B cell (primary cell): ENCODE data around the gene RAB4A.

Source experiments
- CTCF ChIP-seq: fragments of 200-600 bp; IDR thresholded peaks from one replicate; pipeline ENCODE4 v1.8.0; 2022; ENCODE audit warnings: antibody characterized with exemption, mild to moderate bottlenecking
- EZH2 ChIP-seq: IDR thresholded peaks from 2 replicates; pipeline ENCODE4 v1.6.1; 2012; ENCODE audit warnings: borderline replicate concordance, low read depth, mild to moderate bottlenecking, moderate library complexity, low read length; ENCODE audit not compliant: insufficient read depth, poor library complexity, severe bottlenecking

GRCh38 chr1:229302740-229303139, 31.8 kb downstream of the RAB4A start:
- TF ChIP-seq CTCF (no peak), EZH2 (no peak)
